Fibroblast of mammary gland (primary cell): Measurements from ENCODE around the gene OBSCN.

Experiments used
- DNase-seq: peaks from one replicate; pipeline ENCODE4 v3.0.0-alpha.2; 2010; ENCODE audit warnings: low read depth
- H3K4me3 ChIP-seq: 2 replicates; pipeline ENCODE4 v1.5.1; 2011; ENCODE audit warnings: low read depth, mild to moderate bottlenecking, low read length, moderate library complexity; ENCODE audit not compliant: control insufficient read depth
- CTCF ChIP-seq: conservative IDR thresholded peaks from 2 replicates; pipeline ENCODE4 v1.5.1; 2011; ENCODE audit warnings: low read depth, low read length, inconsistent platforms; ENCODE audit not compliant: control insufficient read depth, insufficient read depth

OBSCN gene

GRCh38 chr1:228348708-228349467 is 141.0 kb downstream of the OBSCN start:
- no peak for DNase-seq
- H3K4me3 ChIP-seq = no peak overlapping the region
- no peak for TF ChIP-seq CTCF

- no peak for TF ChIP-seq CTCF
- no peak for DNase-seq
- no peak overlapping the region for H3K4me3 ChIP-seq
Measured at GRCh38 chr1:228349701-228350171, 141.9 kb downstream of the OBSCN start.

- no peak for TF ChIP-seq CTCF
- no peak overlapping the region for H3K4me3 ChIP-seq
- no peak for DNase-seq
Measured at GRCh38 chr1:228350179-228350742, 142.4 kb downstream of the OBSCN start.

- no peak for TF ChIP-seq CTCF
- H3K4me3 ChIP-seq = no peak overlapping the region
- no peak for DNase-seq
Measured at GRCh38 chr1:228350831-228351781, 143.3 kb downstream of the OBSCN start.

GRCh38 chr1:228351850-228352249 is 144.0 kb downstream of the OBSCN start:
- no peak for TF ChIP-seq CTCF
- H3K4me3 ChIP-seq = no peak overlapping the region
- no peak for DNase-seq

- H3K4me3 ChIP-seq = no peak overlapping the region
- TF ChIP-seq CTCF = no peak
- no peak for DNase-seq
Measured at GRCh38 chr1:228352677-228353481, 145.0 kb downstream of the OBSCN start.
